Motor neuron (in vitro differentiated cells): ENCODE results near the gene PCDHGA11. TPM values are rescaled to one million over a fixed set of nuclear protein-coding genes. Genes with fewer than 3 reads are reported as not detected.

Source experiments
- total RNA-seq, 8 experiments: library from RNA; unstranded; fragments of 300-600 nt; gene quantifications; 2 replicates each; pipeline versions ENCODE4 v1.2.3 to v1.2.4, GENCODE V29; 2022

Gene PCDHGA11
- total RNA-seq, 8 experiments from 2014 or later, result 1.3 to 8.8 (median 3.8) TPM

Other genes starting within 250 kb of the PCDHGA11 start
- gene PCDHB7, start 248.4 kb upstream of the PCDHGA11 start, total RNA-seq, result 1 to 10 TPM in 3 of 8 experiments, under 1 TPM in 5; 0.20 to 2.0 (median 0.50) TPM
- gene PCDHB8, start 243.3 kb upstream of the PCDHGA11 start, total RNA-seq, result 1 to 10 TPM in 4 of 8 experiments, under 1 TPM in 4; 0.11 to 4.4 (median 1.8) TPM
- gene PCDHB16, start 238.7 kb upstream of the PCDHGA11 start, total RNA-seq, result 1 to 10 TPM in 5 of 8 experiments, under 1 TPM in 3; 0.25 to 3.4 (median 1.8) TPM
- gene PCDHB9, start 233.9 kb upstream of the PCDHGA11 start, total RNA-seq, result 10 to 100 TPM in 1 of 8 experiments, 1 to 10 TPM in 6, under 1 TPM in 1; 0.72 to 10.1 (median 2.3) TPM
- gene PCDHB10, start 228.7 kb upstream of the PCDHGA11 start, total RNA-seq, result 10 to 100 TPM in 1 of 8 experiments, 1 to 10 TPM in 4, under 1 TPM in 3; 0.20 to 25.4 (median 5.5) TPM
- gene PCDHB11, start 221.4 kb upstream of the PCDHGA11 start, total RNA-seq, result 1 to 10 TPM in 6 of 8 experiments, under 1 TPM in 2; 0.46 to 6.1 (median 3.4) TPM
- 1 to 10 TPM in 5 of 8 experiments, under 1 TPM in 3; 0.31 to 8.9 (median 2.9) TPM for gene PCDHB12, start 212.3 kb upstream of the PCDHGA11 start, total RNA-seq
- 1 to 10 TPM in 7 of 8 experiments, under 1 TPM in 1; 0.25 to 6.7 (median 2.9) TPM for gene PCDHB13, start 207.1 kb upstream of the PCDHGA11 start, total RNA-seq
- gene PCDHB14, start 197.7 kb upstream of the PCDHGA11 start, total RNA-seq, result 10 to 100 TPM in 1 of 8 experiments, 1 to 10 TPM in 7; 1.2 to 16.7 (median 6.5) TPM
- 1 to 10 TPM in 6 of 8 experiments, under 1 TPM in 2; 0.25 to 8.6 (median 3.5) TPM for gene PCDHB15, start 175.7 kb upstream of the PCDHGA11 start, total RNA-seq
- gene SLC25A2, start 117.0 kb upstream of the PCDHGA11 start, total RNA-seq, result 1 to 10 TPM in 1 of 8 experiments, under 1 TPM in 5, not detected in 2; 0.14 to 1.4 (median 0.54) TPM
- 100 to 1,000 TPM in 2 of 8 experiments, 10 to 100 TPM in 6; 58.8 to 118 (median 71.3) TPM for gene TAF7, start 100.3 kb upstream of the PCDHGA11 start, total RNA-seq
- 1 to 10 TPM in 2 of 8 experiments, under 1 TPM in 6; 0.23 to 1.3 (median 0.79) TPM for gene PCDHGA1, start 90.5 kb upstream of the PCDHGA11 start, total RNA-seq
- gene PCDHGA2, start 82.3 kb upstream of the PCDHGA11 start, total RNA-seq, result 1 to 10 TPM in 2 of 8 experiments, under 1 TPM in 6; 0.16 to 1.5 (median 0.34) TPM
- gene PCDHGA3, start 77.2 kb upstream of the PCDHGA11 start, total RNA-seq, result 10 to 100 TPM in 1 of 8 experiments, 1 to 10 TPM in 1, under 1 TPM in 6; 0.05 to 32.1 (median 0.65) TPM
- 1 to 10 TPM in 3 of 8 experiments, under 1 TPM in 5; 0.33 to 4.4 (median 0.83) TPM for gene PCDHGB1, start 71.0 kb upstream of the PCDHGA11 start, total RNA-seq
- 1 to 10 TPM in 5 of 8 experiments, under 1 TPM in 3; 0.22 to 3.2 (median 1.4) TPM for gene PCDHGA4, start 66.0 kb upstream of the PCDHGA11 start, total RNA-seq
- gene PCDHGB2, start 61.1 kb upstream of the PCDHGA11 start, total RNA-seq, result 10 to 100 TPM in 1 of 8 experiments, 1 to 10 TPM in 2, under 1 TPM in 5; 0.41 to 10.7 (median 0.83) TPM
- gene PCDHGA5, start 56.9 kb upstream of the PCDHGA11 start, total RNA-seq, result 1 to 10 TPM in 2 of 8 experiments, under 1 TPM in 6; 0.16 to 5.2 (median 0.50) TPM
- 1 to 10 TPM in 3 of 8 experiments, under 1 TPM in 5; 0.22 to 6.5 (median 0.59) TPM for gene PCDHGB3, start 50.8 kb upstream of the PCDHGA11 start, total RNA-seq
- gene PCDHGA6, start 47.2 kb upstream of the PCDHGA11 start, total RNA-seq, result 1 to 10 TPM in 4 of 8 experiments, under 1 TPM in 4; 0.11 to 6.9 (median 0.88) TPM
- gene PCDHGA7, start 38.3 kb upstream of the PCDHGA11 start, total RNA-seq, result 1 to 10 TPM in 2 of 8 experiments, under 1 TPM in 6; 0.16 to 5.8 (median 0.52) TPM
- gene PCDHGB4, start 33.4 kb upstream of the PCDHGA11 start, total RNA-seq, result 10 to 100 TPM in 1 of 8 experiments, 1 to 10 TPM in 5, under 1 TPM in 2; 0.22 to 92.9 (median 1.4) TPM
- 1 to 10 TPM in 2 of 8 experiments, under 1 TPM in 6; 0.11 to 5.7 (median 0.57) TPM for gene PCDHGA8, start 28.4 kb upstream of the PCDHGA11 start, total RNA-seq
- 10 to 100 TPM in 1 of 8 experiments, 1 to 10 TPM in 3, under 1 TPM in 4; 0.05 to 11.4 (median 0.83) TPM for gene PCDHGB5, start 23.1 kb upstream of the PCDHGA11 start, total RNA-seq
- gene PCDHGA9, start 18.3 kb upstream of the PCDHGA11 start, total RNA-seq, result 1 to 10 TPM in 4 of 8 experiments, under 1 TPM in 4; 0.22 to 5.5 (median 1.3) TPM
- gene PCDHGB6, start 13.0 kb upstream of the PCDHGA11 start, total RNA-seq, result 10 to 100 TPM in 5 of 8 experiments, 1 to 10 TPM in 3; 1.1 to 46.7 (median 31.5) TPM
- 1 to 10 TPM; 2.1 to 7.6 (median 4.4) TPM for gene PCDHGA10, start 8.1 kb upstream of the PCDHGA11 start, total RNA-seq
- 10 to 100 TPM in 2 of 8 experiments, 1 to 10 TPM in 6; 4.7 to 31.4 (median 9.2) TPM for gene PCDHGB7, start 3.4 kb upstream of the PCDHGA11 start, total RNA-seq
- 10 to 100 TPM in 1 of 8 experiments, 1 to 10 TPM in 7; 1.0 to 16.1 (median 1.5) TPM for gene PCDHGA12, start 9.5 kb downstream of the PCDHGA11 start, total RNA-seq
- gene PCDHGC3, start 54.9 kb downstream of the PCDHGA11 start, total RNA-seq, result 10 to 100 TPM; 15.4 to 73.0 (median 26.0) TPM
- gene PCDHGC4, start 64.0 kb downstream of the PCDHGA11 start, total RNA-seq, result 1 to 10 TPM in 5 of 8 experiments, under 1 TPM in 3; 0.46 to 6.7 (median 4.8) TPM
- gene PCDHGC5, start 68.0 kb downstream of the PCDHGA11 start, total RNA-seq, result 1 to 10 TPM in 4 of 8 experiments, under 1 TPM in 4; 0.31 to 4.1 (median 1.1) TPM
- 10 to 100 TPM in 6 of 8 experiments, 1 to 10 TPM in 2; 7.4 to 93.8 (median 20.0) TPM for gene DIAPH1, start 197.9 kb downstream of the PCDHGA11 start, total RNA-seq
- gene HDAC3, start 215.8 kb downstream of the PCDHGA11 start, total RNA-seq, result 10 to 100 TPM; 35.2 to 77.3 (median 58.3) TPM
- gene RELL2, start 215.9 kb downstream of the PCDHGA11 start, total RNA-seq, result 10 to 100 TPM in 5 of 8 experiments, 1 to 10 TPM in 3; 6.0 to 18.6 (median 12.5) TPM
- gene FCHSD1, start 230.4 kb downstream of the PCDHGA11 start, total RNA-seq, result 10 to 100 TPM in 4 of 8 experiments, 1 to 10 TPM in 4; 5.2 to 22.6 (median 11.1) TPM